ENCODE data around the gene POMZP3.
"Not testable (repeated sequence)": the region's sequence is repeated elsewhere in the genome, so short reads cannot be mapped to it uniquely, and the experiment has no call there.

POMZP3 gene

GRCh38 chr7:76586585-76587315 is 40.3 kb downstream of the POMZP3 start:
- DNase-seq (ENCODE audit: low spot score), result not testable (repeated sequence)

DNA sequence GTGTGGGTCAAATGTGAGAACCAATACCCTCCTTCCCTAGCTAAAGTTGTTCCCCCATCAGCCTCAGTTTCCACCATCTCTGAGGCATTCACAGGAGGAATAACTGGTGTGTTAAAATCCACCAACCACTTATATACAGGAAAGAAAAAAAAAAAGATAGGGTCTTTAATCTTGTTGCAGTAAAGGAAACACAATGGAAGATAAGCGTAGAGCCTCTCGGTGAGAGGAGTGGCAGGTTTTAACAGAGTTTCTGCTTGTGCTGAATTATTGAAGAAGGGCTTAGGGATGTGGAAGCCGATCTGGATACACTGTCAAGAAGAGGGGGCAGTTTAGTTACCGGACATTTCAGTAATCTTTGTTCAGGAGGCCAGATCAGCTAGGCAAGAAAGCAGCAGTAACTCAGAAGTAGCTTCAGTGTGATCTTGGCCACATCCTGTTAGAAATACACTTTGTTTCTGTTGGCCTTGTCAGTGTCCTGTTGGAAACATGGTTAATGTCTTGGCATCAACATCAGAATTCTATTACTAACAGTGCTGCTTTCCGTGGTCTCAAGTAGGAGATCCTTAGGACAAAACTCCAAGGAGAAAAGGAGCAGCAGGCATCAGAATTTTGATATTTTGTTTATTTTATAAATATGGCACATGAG is 43.3 kb downstream of the POMZP3 start:
- not testable (repeated sequence) for DNase-seq (ENCODE audit: low spot score)

- not testable (repeated sequence) for DNase-seq (ENCODE audit: low spot score)
Measured at GRCh38 chr7:76582848-76583631, 44.0 kb downstream of the POMZP3 start.

DNA sequence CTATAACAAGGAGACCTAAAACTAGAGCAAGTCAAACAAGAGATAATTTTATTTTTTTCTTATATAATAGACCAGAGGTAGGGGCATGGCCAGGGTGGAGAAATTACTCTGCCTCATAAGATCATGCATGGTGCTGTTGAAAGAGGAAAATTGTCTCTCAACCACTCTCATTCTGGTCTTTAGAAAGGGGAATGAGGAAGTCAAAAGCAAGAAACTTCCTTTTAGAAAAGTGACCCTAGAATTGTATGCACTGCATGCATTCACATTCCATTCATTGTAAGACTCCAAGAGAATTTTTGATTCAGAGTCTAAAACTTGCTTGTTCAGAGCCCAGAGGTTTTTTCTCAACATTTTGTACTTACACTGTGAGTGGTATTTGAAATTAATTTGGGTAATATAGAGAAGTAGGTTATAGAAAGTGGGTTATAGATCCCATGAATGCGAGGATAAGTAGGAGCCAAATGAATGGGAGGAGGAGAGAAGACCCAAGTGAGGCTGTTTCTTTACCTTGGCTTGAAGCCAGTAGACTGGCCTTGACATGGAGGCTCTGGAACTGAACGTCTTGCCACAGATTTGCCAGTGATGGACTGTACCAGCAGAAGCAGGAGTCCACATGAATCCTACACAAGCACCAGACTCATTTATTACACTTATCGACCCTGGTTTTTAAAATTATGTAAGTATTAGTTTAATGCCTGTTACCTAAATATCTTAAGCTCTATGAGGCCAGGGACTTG is 51.0 kb downstream of the POMZP3 start:
- not testable (repeated sequence) for DNase-seq (ENCODE audit: low spot score)

DNA sequence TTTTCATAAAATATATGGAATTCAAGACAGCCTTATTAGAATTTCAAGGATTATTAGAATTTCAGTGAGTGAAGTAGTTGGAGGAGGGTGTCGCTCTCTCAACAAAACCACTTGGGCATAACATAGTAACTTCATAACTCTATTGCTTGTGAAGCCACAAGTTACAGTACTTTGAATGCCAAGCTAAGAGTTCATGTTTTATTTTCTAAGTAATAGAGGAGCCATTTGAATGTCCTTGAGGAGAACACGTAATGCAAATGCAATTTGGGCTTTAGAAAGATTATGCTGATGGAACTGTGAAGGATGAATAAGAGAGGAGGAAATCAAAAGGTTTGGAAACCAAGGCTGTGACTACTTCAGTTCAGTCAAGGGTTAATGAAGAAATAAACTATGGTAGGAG is 51.6 kb downstream of the POMZP3 start:
- not testable (repeated sequence) for DNase-seq (ENCODE audit: low spot score)

DNA sequence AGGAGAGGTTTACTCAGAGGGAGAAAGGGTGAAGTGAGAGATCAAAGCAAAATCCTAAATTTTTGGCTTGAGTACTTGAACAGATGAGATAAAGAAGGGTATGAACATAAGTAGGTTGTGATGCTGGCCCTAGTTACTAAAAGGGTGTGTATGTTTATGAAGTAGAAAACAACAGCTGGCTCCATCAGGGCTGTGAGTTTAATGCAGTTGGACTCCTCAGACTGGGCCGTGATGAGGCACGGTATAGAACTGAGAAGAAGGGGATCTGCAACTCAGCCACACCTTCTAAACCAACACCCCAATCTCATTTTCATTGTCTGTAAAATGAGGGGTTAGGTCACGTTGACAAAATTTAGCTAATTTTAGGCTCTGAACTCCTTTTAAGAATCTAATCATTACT is 54.8 kb downstream of the POMZP3 start:
- DNase-seq (ENCODE audit: low spot score), result not testable (repeated sequence)

DNA sequence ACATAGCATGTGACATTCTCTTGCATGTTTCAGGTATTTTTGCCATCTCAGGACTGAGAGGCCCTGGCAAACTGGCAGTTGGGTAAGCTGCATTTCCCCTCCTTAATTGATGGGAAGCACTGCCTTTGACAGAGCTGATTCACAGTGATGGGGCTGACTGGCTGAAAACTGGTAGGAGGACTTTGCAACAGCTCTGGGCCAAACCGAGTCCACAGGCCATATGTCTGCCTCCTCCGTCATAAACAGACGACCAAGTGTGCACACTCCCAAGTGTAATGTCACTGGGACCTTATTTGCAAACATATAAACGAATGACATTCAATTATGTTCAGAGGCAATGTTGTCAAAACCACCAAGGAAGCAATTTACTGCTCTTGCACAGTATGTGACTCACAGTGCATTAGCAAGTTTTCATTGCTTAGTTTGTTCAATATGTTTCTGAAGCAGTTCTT is 56.7 kb downstream of the POMZP3 start:
- not testable (repeated sequence) for DNase-seq (ENCODE audit: low spot score)

- not testable (repeated sequence) for DNase-seq (ENCODE audit: low spot score)
Measured at GRCh38 chr7:76568742-76569141, 58.3 kb downstream of the POMZP3 start.

DNA sequence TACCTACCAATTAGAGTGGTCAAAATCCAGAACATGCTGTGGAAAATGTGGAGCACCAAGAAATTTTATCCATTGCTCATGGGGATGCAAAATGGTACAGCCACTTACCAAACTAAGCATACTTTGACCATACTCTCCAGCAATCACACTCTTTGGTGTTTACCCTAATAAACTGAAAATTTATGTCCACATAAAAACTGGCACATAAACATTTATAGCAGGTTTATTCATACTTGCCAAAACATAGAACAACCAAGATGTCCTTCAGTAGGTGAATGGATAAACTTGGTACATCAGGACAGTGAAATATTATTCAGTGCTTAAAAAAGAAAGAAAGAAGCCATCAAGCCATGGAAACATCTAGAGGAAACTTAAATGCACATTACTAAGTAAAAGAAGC is 59.3 kb downstream of the POMZP3 start:
- not testable (repeated sequence) for DNase-seq (ENCODE audit: low spot score)

DNA sequence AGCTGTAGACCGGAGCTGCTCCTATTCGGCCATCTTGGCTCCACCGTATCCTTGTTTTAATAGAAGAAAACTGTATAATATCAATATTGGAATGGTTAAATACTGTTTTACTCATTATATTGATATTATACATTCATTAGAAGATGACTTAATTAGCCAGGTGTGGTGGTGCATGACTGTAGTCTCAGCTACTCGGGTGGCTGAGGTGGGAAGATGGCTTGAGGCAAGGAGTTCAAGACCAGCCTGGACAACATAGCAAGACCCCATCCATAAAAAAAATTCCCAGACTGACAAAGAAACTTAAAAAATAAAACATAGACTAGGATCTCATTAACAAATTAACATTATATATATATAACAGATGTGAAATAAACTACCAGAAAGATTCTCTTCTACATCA is 59.8 kb downstream of the POMZP3 start:
- not testable (repeated sequence) for DNase-seq (ENCODE audit: low spot score)

- not testable (repeated sequence) for DNase-seq (ENCODE audit: low spot score)
Measured at GRCh38 chr7:76565001-76565400, 62.1 kb downstream of the POMZP3 start.

DNA sequence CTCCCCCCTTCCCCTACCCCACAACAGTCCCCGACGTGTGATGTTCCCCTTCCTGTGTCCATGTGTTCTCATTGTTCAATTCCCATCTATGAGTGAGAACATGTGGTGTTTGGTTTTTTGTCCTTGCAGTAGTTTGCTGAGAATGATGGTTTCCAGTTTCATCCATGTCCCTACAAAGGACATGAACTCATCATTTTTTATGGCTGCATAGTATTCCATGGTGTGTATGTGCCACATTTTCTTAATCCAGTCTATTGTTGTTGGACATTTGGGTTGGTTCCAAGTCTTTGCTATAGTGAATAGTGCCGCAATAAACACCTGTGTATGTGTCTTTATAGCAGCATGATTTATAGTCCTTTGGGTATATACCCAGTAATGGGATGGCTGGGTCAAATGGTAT is 65.7 kb downstream of the POMZP3 start:
- not testable (repeated sequence) for DNase-seq (ENCODE audit: low spot score)

GRCh38 chr7:76560157-76560556 is 66.9 kb downstream of the POMZP3 start:
- not testable (repeated sequence) for DNase-seq (ENCODE audit: low spot score)
